Endothelial cell of umbilical vein (primary cell): ENCODE results near the gene CELF5.

Experiments used
- POLR2A ChIP-seq: IDR thresholded peaks from 2 replicates; pipeline ENCODE4 v1.6.1; 2012; ENCODE audit warnings: low read depth, mild to moderate bottlenecking, control low read depth, low read length
- POLR2AphosphoS5 ChIP-seq: IDR thresholded peaks from 2 replicates; pipeline ENCODE4 v1.6.1; 2012; ENCODE audit warnings: low read depth, mild to moderate bottlenecking, control low read depth, low read length, moderate library complexity; ENCODE audit not compliant: insufficient read depth

GRCh38 chr19:3201911-3202310, 22.6 kb upstream of the CELF5 start:
- TF ChIP-seq POLR2A (no peak), POLR2AphosphoS5 (no peak)
